ENCODE measurements around the gene PTCRA.
"Not testable (repeated sequence)": the region's sequence is repeated elsewhere in the genome, so short reads cannot be mapped to it uniquely, and the experiment has no call there.

The PTCRA gene

GRCh38 chr6:42939810-42940167 is 23.9 kb downstream of the PTCRA start:
- H3K27ac ChIP-seq, result peak overlapping the region; percentile 51
- TF ChIP-seq ZFX (IDR thresholded peaks at IDR 0.05) (no peak), CTCF (conservative IDR thresholded peaks at IDR 0.05) (no peak)

GRCh38 chr6:42940493-42941045 is 24.7 kb downstream of the PTCRA start:
- no peak overlapping the region; the same call in 1 of the 2 replicates for H3K27ac ChIP-seq
- no peak for TF ChIP-seq CTCF (conservative IDR thresholded peaks at IDR 0.05)
- no peak for TF ChIP-seq ZFX (IDR thresholded peaks at IDR 0.05)

- not testable (repeated sequence) for H3K27ac ChIP-seq
These were observed 25.5 kb downstream of the PTCRA start for GRCh38 chr6:42941356-42941755.

GRCh38 chr6:42942444-42942843 is 26.6 kb downstream of the PTCRA start:
- H3K27ac ChIP-seq, result no peak overlapping the region
- TF ChIP-seq ZFX (IDR thresholded peaks at IDR 0.05) (no peak), CTCF (conservative IDR thresholded peaks at IDR 0.05) (no peak)

GRCh38 chr6:42947950-42948349 is 32.1 kb downstream of the PTCRA start:
- H3K27ac ChIP-seq, result no peak overlapping the region
- no peak for TF ChIP-seq ZFX (IDR thresholded peaks at IDR 0.05)
- no peak for TF ChIP-seq CTCF (conservative IDR thresholded peaks at IDR 0.05)

GRCh38 chr6:42952389-42952788 is 36.5 kb downstream of the PTCRA start:
- no peak overlapping the region for H3K27ac ChIP-seq
- TF ChIP-seq CTCF (conservative IDR thresholded peaks at IDR 0.05) (no peak), ZFX (IDR thresholded peaks at IDR 0.05) (no peak)

- peak overlapping the region; percentile 88 for H3K27ac ChIP-seq
These were observed 38.6 kb downstream of the PTCRA start for GRCh38 chr6:42954405-42954804.

GRCh38 chr6:42958125-42958524 is 42.3 kb downstream of the PTCRA start:
- no peak overlapping the region for H3K27ac ChIP-seq
- TF ChIP-seq ZFX (IDR thresholded peaks at IDR 0.05), result no peak

GRCh38 chr6:42959917-42960242 is 44.0 kb downstream of the PTCRA start:
- H3K27ac ChIP-seq, result peak overlapping the region; percentile 80
- no peak for TF ChIP-seq CTCF (conservative IDR thresholded peaks at IDR 0.05)
- no peak for TF ChIP-seq ZFX (IDR thresholded peaks at IDR 0.05)

All from C4-2B (cell line).